A673 (cell line): ENCODE results near the gene CD180.

ENCODE experiments used
- CTCF ChIP-seq: fragments of 300-800, 200-600 bp; sonication (generic); conservative IDR thresholded peaks from 2 replicates; pipeline ENCODE4 v1.5.1; 2017; ENCODE audit warnings: low read depth, mild to moderate bottlenecking, antibody characterized with exemption, low read length, moderate library complexity, mixed read lengths
- EZH2 ChIP-seq: fragments of 200-600 bp; sonication (generic); IDR thresholded peaks from 2 replicates; pipeline ENCODE4 v1.6.1; 2017; ENCODE audit warnings: borderline replicate concordance, low read depth, mild to moderate bottlenecking, mixed read lengths, antibody characterized with exemption, low read length; ENCODE audit not compliant: poor library complexity, severe bottlenecking

- TF ChIP-seq CTCF (no peak), EZH2 (no peak)
These were observed 7.1 kb upstream of the CD180 start for GRCh38 chr5:67203701-67204074.
